SK-N-MC (cell line): ENCODE results near the gene C3orf18.

Experiments
- EZH2 ChIP-seq: fragments of 200-600 bp; sonication (generic); IDR thresholded peaks from one replicate; pipeline ENCODE4 v1.6.1; 2017; ENCODE audit warnings: antibody characterized with exemption
- FOXP2 ChIP-seq: optimal IDR thresholded peaks from 2 replicates; pipeline ENCODE3; 2011; ENCODE audit warnings: mild to moderate bottlenecking, moderate library complexity; ENCODE audit not compliant: insufficient read depth; ENCODE audit errors: extremely low read length, control extremely low read depth
- POLR2AphosphoS5 ChIP-seq: IDR thresholded peaks from 2 replicates; pipeline ENCODE4 v1.6.1; 2012; ENCODE audit warnings: mild to moderate bottlenecking, low read depth, low read length, borderline replicate concordance

DNA sequence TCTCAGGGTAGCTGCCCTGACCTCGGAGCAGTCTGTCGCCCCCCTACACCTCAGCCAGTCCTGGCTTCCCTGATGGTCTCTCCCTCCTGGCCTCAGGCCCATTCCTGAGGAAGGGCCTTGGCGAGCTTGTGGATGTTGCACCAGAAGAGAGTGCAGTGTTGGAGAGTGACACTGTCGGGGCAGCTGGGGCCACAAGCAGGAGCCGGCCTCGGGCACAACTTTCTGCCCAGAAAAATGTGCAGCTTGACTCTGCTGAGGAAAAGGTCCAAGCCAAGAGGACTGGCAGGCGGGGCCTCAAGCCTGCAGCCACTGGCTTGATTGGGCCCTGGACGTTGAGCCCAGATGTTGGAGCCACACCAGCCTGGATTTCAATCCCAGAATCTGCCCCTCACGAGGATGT, 14.5 kb upstream of the C3orf18 start:
- no peak for TF ChIP-seq POLR2AphosphoS5
- TF ChIP-seq EZH2: no peak
- no peak for TF ChIP-seq FOXP2
